ENCODE measurements around the gene GABBR2. TPM values are rescaled to one million over a fixed set of nuclear protein-coding genes. Genes with fewer than 3 reads are reported as not detected.

GABBR2 gene
- total RNA-seq, 1 donor from 2014 or later: not detected

DNA sequence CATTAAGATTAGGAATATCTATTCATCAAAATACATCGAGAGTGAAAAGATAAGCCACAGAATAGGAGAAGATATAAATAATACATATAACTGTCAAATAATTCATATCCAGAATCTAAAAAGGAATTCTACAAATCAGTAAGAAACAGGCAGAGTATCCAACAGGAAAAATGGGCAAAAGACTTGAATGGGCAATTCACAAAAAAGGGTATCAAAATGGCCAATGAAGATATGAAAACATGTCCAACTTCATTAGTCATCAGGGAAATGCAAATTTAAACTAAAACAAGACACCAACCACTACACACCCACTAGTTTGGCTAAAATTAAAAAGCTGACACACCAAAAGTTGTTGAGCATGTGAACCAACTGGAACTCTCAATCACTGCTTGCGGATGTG lies 246.4 kb downstream of the GABBR2 start:
- H3K27ac Mint-ChIP-seq: no peak overlapping the region
- no peak overlapping the region for H3K4me3 Mint-ChIP-seq (ENCODE audit: low read depth)
- no peaks in the 10 kb centered on the region for H3K4me1 Mint-ChIP-seq (ENCODE audit: low read depth)
- no peaks in the 10 kb centered on the region for H3K36me3 Mint-ChIP-seq (ENCODE audit: low read depth)
- no peaks in the 10 kb centered on the region for H3K27me3 Mint-ChIP-seq (ENCODE audit: low read depth)
- DNase-seq (ENCODE audit: low spot score): no peak
- H3K9me3 Mint-ChIP-seq: peaks cover 18% of the 10 kb centered on the region
- intact Hi-C loops (cut with micrococcal nuclease): no loop called here

DNA sequence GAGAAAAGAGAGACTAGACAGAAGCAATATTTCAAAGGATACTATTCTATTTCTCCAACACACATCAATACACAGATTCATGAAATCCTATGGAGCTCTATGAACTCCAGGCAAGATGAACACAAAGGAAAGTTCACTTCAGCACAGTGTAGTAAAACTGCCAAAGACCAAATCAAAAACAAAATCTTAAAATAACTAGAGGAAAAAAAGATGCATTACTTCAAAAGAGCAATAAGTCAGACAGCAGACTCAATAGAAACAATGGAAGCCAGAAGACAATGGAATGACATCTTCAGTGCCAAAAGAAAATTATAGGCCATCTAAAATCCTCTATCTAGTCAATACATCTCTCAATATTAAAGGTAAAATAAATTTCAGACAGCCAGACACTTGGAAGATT lies 248.0 kb downstream of the GABBR2 start:
- H3K27me3 Mint-ChIP-seq (ENCODE audit: low read depth): no peaks in the 10 kb centered on the region
- H3K27ac Mint-ChIP-seq: no peak overlapping the region
- no peak for DNase-seq (ENCODE audit: low spot score)
- H3K36me3 Mint-ChIP-seq (ENCODE audit: low read depth): no peaks in the 10 kb centered on the region
- H3K4me1 Mint-ChIP-seq (ENCODE audit: low read depth): no peaks in the 10 kb centered on the region
- no peak overlapping the region for H3K4me3 Mint-ChIP-seq (ENCODE audit: low read depth)
- H3K9me3 Mint-ChIP-seq: peaks cover 18% of the 10 kb centered on the region
- intact Hi-C loops (cut with micrococcal nuclease): no loop called here

DNA sequence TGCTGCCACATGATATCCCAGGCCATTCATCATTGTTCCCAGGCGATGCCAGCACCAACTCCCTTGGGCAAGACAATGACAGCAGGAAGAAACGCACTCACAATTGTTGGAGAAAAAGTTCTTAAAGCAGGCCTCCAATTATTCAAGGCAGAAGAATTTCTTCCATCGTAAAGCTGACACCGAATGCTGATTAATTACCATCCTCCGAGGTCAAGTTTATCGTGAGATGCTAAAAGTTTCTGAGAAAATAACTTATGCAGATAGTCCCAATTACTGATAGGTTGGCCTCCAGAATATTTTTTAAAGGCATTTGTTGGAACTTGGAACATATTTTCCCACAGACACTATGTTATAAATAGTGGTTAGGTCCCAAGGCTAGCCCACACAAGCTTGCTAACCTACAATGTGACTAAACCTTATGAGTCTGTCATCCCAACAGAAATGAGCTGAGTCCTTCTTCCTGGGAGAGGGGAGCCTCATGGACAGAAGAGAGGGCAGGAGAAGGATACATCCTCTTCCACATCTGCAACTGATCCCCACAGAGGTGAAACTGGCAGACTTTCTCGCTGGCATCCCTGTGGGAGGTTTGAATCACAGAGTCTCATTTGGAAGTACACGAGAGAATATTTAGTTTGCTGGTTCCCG lies 250.9 kb downstream of the GABBR2 start:
- Mint-ChIP-seq H3K36me3 (ENCODE audit: low read depth) (no peaks in the 10 kb centered on the region), H3K27ac (no peak overlapping the region), H3K4me3 (ENCODE audit: low read depth) (no peak overlapping the region), H3K27me3 (ENCODE audit: low read depth) (no peaks in the 10 kb centered on the region), H3K9me3 (peaks cover 18% of the 10 kb centered on the region), H3K4me1 (ENCODE audit: low read depth) (no peaks in the 10 kb centered on the region)
- intact Hi-C loops (cut with micrococcal nuclease): no loop called here
- no peak for DNase-seq (ENCODE audit: low spot score)

DNA sequence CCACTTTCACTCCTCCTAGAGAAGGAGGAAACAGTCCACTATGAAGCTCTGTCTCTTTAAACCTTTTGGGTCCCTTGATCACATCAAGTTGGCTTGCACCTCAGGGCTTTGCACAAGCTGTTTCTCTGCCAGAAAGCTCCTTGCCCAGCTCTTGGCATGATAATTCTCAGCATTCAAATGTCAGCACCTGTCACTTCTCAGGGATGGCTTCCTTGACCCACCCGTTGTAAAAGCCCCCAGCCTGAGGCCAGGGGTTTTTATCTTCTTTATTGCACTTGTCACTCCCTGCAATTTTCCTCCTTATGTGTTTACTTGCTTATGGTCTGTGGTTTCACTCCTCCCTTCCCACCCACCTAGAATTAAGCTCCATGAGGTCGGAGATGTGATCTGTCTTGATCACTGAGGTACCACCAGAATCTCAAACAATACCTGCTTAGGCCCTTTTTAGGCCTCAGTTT lies 252.6 kb downstream of the GABBR2 start:
- Mint-ChIP-seq H3K36me3 (ENCODE audit: low read depth) (no peaks in the 10 kb centered on the region), H3K4me1 (ENCODE audit: low read depth) (no peaks in the 10 kb centered on the region), H3K9me3 (peaks cover 10% of the 10 kb centered on the region), H3K27ac (no peak overlapping the region), H3K27me3 (ENCODE audit: low read depth) (no peaks in the 10 kb centered on the region), H3K4me3 (ENCODE audit: low read depth) (no peak overlapping the region)
- DNase-seq (ENCODE audit: low spot score): no peak
- intact Hi-C loops (cut with micrococcal nuclease): no loop called here

DNA sequence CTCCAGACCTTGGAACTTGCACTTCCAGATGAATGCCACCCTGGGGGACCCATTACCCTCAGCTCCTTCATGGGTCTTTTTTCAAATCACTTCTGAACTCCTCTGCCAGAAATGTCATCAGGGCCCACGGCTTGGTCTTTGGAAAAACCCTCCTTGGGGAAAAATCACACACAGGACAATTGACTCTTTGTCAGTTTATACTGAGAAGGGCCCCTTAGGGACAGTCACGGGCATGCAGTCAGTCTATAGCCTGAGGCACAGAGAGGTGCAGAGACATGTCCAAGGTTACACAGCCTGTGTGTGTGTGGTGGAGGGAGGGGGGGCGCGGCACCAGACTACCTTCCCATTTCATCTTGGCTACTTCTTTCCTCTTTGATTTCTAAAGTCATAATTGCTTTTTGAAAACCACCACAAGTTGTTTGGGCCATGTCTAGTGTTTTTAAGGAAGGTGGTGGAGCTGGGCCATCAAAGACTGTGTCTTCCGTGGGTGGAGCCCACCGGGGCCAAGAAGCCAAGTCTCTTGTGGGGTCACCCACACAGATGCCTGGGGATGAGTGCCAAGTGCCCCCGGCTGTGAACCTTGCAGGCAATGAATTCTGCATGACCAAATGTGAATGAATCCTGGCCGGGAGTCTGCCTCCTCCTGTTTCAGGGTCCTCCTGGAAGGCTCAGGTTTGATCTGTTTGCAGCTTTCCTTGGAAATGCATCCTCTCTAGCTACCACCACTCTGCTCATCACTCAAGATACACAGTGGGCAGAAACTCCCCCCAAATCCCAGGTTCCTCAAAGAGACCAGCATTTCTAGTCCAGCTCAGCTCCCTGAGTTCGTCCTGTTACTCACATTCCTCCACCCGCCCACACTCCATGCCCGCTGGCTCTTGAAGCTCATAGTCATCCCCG lies 253.2 kb downstream of the GABBR2 start:
- intact Hi-C loops (cut with micrococcal nuclease): no loop called here
- Mint-ChIP-seq H3K4me1 (ENCODE audit: low read depth) (no peaks in the 10 kb centered on the region), H3K9me3 (peaks cover 3% of the 10 kb centered on the region), H3K27me3 (ENCODE audit: low read depth) (no peaks in the 10 kb centered on the region), H3K4me3 (ENCODE audit: low read depth) (no peak overlapping the region), H3K36me3 (ENCODE audit: low read depth) (no peaks in the 10 kb centered on the region), H3K27ac (no peak overlapping the region)
- DNase-seq (ENCODE audit: low spot score): no peak

DNA sequence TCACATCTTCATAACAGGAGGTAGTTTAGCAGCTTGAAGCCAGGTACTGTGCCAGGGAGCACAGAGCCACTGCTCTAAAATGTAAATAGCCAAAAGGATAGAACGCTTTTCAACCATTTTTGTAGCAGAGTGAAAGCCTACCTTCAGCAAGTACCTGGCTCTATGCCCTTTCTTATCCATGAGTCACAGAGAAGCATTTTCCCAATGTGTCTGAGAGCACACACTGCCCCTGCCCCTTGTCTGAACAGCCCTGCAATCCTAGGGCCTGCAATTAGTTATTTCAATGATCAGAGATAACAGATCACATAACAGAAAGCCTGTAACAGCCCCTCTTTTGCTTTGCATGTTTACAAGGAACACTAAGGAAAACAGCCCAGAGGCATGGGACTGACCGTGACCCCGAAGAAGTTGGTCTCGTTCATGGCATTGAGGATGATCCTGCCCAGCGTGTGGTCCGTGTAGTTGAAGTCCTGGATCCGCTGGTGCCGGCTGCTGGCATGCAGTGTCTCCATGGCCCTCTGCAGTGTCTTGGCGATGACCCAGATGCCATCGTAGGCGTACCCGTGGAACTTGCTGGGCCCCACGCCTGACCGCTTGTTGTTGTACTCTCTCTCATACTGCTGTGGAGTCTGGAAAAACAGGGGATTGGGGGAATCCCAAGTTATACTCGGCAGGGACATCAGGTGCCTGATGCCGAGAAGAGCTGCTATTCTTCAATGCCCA lies 255.0 kb downstream of the GABBR2 start:
- no peak for DNase-seq (ENCODE audit: low spot score)
- Mint-ChIP-seq H3K27ac (no peak overlapping the region), H3K4me1 (ENCODE audit: low read depth) (no peaks in the 10 kb centered on the region), H3K9me3 (no peaks in the 10 kb centered on the region), H3K27me3 (ENCODE audit: low read depth) (no peaks in the 10 kb centered on the region), H3K4me3 (ENCODE audit: low read depth) (no peak overlapping the region), H3K36me3 (ENCODE audit: low read depth) (no peaks in the 10 kb centered on the region)
- intact Hi-C loops (cut with micrococcal nuclease): no loop called here

DNA sequence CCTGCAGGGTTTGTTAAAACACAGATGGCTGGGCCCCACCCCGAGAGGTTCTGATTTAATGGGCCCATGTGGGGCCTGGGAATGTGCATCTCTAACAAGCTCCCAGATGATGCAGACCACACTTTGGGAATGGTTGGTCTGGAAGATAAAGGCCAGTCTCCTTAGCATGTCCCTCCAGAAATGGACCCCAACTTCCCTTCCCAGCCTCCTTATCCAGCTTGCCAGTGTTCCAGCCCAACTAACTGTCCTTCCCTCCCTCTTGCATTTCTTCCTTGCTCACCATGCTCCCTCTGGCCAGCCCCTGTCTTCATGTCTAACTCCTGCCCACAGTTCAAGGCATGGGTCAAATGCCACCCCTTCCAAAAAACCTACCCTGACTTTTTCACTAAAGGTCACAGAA lies 257.2 kb downstream of the GABBR2 start:
- Mint-ChIP-seq H3K36me3 (ENCODE audit: low read depth) (no peaks in the 10 kb centered on the region), H3K27me3 (ENCODE audit: low read depth) (no peaks in the 10 kb centered on the region), H3K4me1 (ENCODE audit: low read depth) (no peaks in the 10 kb centered on the region), H3K9me3 (no peaks in the 10 kb centered on the region), H3K27ac (no peak overlapping the region), H3K4me3 (ENCODE audit: low read depth) (no peak overlapping the region)
- intact Hi-C loops (cut with micrococcal nuclease): no loop called here
- no peak for DNase-seq (ENCODE audit: low spot score)

DNA sequence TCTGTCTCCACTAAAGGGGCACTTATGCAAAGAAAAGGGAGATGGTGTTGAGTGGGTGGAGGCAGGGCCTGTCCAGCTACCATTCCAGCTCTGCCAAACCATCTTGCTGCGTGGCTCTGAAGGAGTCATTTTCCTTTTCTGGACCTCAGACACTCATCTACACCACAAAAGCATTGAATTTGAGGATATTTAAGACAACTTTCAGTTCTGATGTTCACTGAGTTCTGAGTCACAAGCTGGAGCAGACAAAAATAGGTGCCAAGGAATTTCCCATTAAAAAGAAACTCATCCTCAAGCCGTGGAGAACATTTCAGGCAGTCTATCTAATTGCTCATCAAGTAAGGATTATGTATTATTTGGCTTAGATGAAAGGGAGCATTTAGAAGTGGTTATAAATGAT lies 258.2 kb downstream of the GABBR2 start:
- Mint-ChIP-seq H3K27ac (no peak overlapping the region), H3K27me3 (ENCODE audit: low read depth) (no peaks in the 10 kb centered on the region), H3K36me3 (ENCODE audit: low read depth) (no peaks in the 10 kb centered on the region), H3K4me3 (ENCODE audit: low read depth) (no peak overlapping the region), H3K9me3 (no peaks in the 10 kb centered on the region), H3K4me1 (ENCODE audit: low read depth) (no peaks in the 10 kb centered on the region)
- intact Hi-C loops (cut with micrococcal nuclease): no loop called here
- DNase-seq (ENCODE audit: low spot score): no peak

DNA sequence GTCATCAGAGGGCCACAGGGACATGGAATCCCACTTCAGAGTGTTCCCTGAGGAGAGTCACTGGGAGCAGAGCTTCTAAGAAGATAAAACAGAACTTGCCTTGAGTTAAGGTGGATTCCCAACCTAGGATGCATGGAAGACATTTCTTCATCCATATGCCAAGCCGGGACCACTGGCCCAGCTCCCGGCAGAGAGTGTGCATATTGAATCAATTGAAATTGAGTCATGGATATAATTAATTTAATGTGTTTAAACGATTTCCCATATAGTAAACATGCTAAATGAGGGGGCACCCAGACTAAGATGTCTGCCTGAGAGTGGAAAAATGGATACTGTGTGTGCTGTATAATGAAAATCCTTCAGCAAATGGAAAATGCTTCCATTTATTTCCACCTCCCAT lies 258.9 kb downstream of the GABBR2 start:
- intact Hi-C loops (cut with micrococcal nuclease): no loop called here
- Mint-ChIP-seq H3K36me3 (ENCODE audit: low read depth) (no peaks in the 10 kb centered on the region), H3K9me3 (no peaks in the 10 kb centered on the region)

DNA sequence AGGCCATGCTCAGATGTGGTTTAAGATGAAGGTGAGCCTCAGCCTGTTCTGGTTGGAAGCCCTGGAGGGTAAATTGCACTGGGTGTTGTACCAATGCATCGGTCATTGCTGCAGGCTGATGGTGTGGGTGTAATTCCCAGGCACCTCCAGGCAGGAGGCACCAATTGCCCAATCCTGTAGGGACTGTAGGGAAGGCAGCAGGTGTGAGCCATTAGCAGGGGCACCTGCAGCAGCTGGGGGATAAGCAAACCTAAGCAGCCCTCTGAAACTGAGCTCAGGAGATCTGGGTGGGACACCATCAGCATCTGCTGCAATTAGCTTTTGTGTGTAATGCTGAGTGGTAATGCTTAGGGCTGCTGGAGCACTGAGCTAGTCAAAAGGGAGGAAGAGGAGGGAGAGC lies 263.2 kb downstream of the GABBR2 start:
- intact Hi-C loops (cut with micrococcal nuclease): no loop called here
- Mint-ChIP-seq H3K9me3 (no peaks in the 10 kb centered on the region), H3K36me3 (ENCODE audit: low read depth) (no peaks in the 10 kb centered on the region), H3K27ac (no peak overlapping the region), H3K4me3 (ENCODE audit: low read depth) (no peak overlapping the region), H3K27me3 (ENCODE audit: low read depth) (peaks cover 7% of the 10 kb centered on the region), H3K4me1 (ENCODE audit: low read depth) (no peaks in the 10 kb centered on the region)
- DNase-seq (ENCODE audit: low spot score): no peak

More for the DNA sequence above, 258.9 kb downstream of the GABBR2 start:
- no peaks in the 10 kb centered on the region for H3K27me3 Mint-ChIP-seq (ENCODE audit: low read depth)
- DNase-seq (ENCODE audit: low spot score): no peak
- no peak overlapping the region for H3K4me3 Mint-ChIP-seq (ENCODE audit: low read depth)
- no peak overlapping the region for H3K27ac Mint-ChIP-seq
- no peaks in the 10 kb centered on the region for H3K4me1 Mint-ChIP-seq (ENCODE audit: low read depth)

DNA sequence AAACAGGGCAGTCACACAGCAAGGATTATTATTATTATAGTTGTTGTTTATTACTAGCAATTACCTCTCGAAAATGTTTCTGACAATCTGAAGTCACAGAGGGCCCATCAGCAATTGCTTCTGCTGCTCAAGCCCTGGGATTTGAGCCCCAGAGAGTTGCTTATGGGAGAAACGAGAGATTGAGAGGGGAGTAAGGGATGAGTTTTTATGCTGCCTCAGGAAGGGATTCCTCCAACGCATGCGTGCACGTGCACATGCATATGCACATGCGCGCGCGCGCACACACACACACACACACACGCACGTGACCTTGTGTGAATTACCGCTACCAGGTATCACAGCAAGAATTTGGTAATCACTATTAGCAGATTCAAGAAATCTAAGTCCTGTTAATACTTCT lies 264.1 kb downstream of the GABBR2 start:
- Mint-ChIP-seq H3K27ac (no peak overlapping the region), H3K9me3 (no peaks in the 10 kb centered on the region), H3K4me3 (ENCODE audit: low read depth) (no peak overlapping the region), H3K36me3 (ENCODE audit: low read depth) (no peaks in the 10 kb centered on the region), H3K4me1 (ENCODE audit: low read depth) (no peaks in the 10 kb centered on the region), H3K27me3 (ENCODE audit: low read depth) (peaks cover 7% of the 10 kb centered on the region)
- no peak for DNase-seq (ENCODE audit: low spot score)
- intact Hi-C loops (cut with micrococcal nuclease): no loop called here

DNA sequence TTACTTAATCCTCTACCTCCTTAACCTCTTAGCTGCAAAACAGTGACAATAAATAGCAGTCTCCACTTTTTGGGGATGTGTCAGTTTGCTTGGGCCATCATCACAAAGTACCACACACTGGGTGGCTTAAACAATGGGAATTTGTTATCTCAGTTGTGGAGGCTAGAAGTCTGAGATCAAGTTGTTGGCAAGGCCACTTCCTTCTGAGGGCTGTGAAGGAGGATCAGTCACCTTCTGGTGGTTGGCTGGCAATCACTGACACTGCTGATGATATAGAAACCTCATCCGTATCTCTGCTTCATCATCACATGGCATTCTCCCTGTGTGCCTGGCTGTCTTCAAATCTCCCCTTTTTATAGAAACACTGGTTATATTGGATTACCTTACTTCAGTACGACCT lies 266.2 kb downstream of the GABBR2 start:
- no peaks in the 10 kb centered on the region for H3K9me3 Mint-ChIP-seq
- H3K4me3 Mint-ChIP-seq (ENCODE audit: low read depth): no peak overlapping the region
- peaks cover 7% of the 10 kb centered on the region for H3K27me3 Mint-ChIP-seq (ENCODE audit: low read depth)
- no peak overlapping the region for H3K27ac Mint-ChIP-seq
- DNase-seq (ENCODE audit: low spot score): no peak
- no peaks in the 10 kb centered on the region for H3K4me1 Mint-ChIP-seq (ENCODE audit: low read depth)
- intact Hi-C loops (cut with micrococcal nuclease): no loop called here
- no peaks in the 10 kb centered on the region for H3K36me3 Mint-ChIP-seq (ENCODE audit: low read depth)

DNA sequence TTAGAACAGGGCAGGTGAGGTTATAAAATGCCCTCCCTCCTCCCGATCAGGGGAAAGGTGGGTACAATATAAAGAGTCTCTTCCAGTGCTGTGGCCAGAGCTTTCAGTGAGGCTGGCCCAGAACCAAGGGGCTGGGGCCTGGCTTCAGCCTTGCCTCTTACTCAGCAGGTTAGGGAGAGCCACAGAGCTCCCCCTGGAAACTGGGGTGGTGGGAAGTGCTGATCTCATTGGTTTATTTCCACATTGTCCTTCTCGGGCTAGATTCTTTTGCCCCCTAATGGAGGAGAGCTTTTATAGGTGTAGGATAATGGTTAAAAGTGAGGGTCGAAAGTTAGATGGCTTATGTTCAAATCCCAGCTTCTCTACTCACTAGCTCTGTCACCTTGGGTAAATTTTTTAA lies 266.6 kb downstream of the GABBR2 start:
- Mint-ChIP-seq H3K27ac (no peak overlapping the region), H3K4me1 (ENCODE audit: low read depth) (no peaks in the 10 kb centered on the region), H3K36me3 (ENCODE audit: low read depth) (no peaks in the 10 kb centered on the region), H3K4me3 (ENCODE audit: low read depth) (no peak overlapping the region), H3K27me3 (ENCODE audit: low read depth) (peaks cover 7% of the 10 kb centered on the region), H3K9me3 (no peaks in the 10 kb centered on the region)
- intact Hi-C loops (cut with micrococcal nuclease): no loop called here
- no peak for DNase-seq (ENCODE audit: low spot score)

All from activated T-helper 2 cell treated with anti-CD3 and anti-CD28 coated beads, Interferon-gamma antibody, Interleukin-2, Interleukin-4, amounts not matched to agents 10 μg/mL and 5 μg/mL and 100 μg/mL, durations not matched to agents 14 hours and 24 hours and 36 hours (primary cell).